OCI-LY7 (cell line): ENCODE data around the gene TBC1D7. TPM values are rescaled to one million over a fixed set of nuclear protein-coding genes. Genes with fewer than 3 reads are reported as not detected.

ENCODE experiments used
- BruUV-seq: library from RNA; stranded (reverse); fragments of 400-500 nt; replicated peaks from 2 replicates; lab custom pipeline; 2021; lab: Mats Ljungman, UMichigan
- CTCF ChIA-PET: fragments of 300-600 bp; sonication (Branson Sonifier 250); formaldehyde crosslinking; loops from one replicate; lab custom pipeline; 2022; ENCODE audit warnings: antibody characterized with exemption; ENCODE audit not compliant: unreplicated experiment; lab: Charles Lee
- POLR2A ChIA-PET: fragments of 300-600 bp; sonication (Branson Sonifier 250); formaldehyde crosslinking; loops from one replicate; lab custom pipeline; 2022; ENCODE audit warnings: antibody characterized with exemption; lab: Charles Lee
- DNase-seq: peaks from one replicate; pipeline ENCODE4 v3.0.0-alpha.2; 2015; ENCODE audit warnings: low spot score
- H2AFZ ChIP-seq: fragments of 200-600 bp; sonication (generic), shearing (Covaris generic); 2 replicates; pipeline ENCODE4 v1.6.1; 2014; ENCODE audit warnings: mild to moderate bottlenecking, antibody characterized with exemption, low read length, moderate library complexity
- H3K27ac ChIP-seq: fragments of 200-600 bp; sonication (generic); 2 replicates; pipeline ENCODE4 v1.5.1; 2014; ENCODE audit warnings: mixed run types, low read depth, mild to moderate bottlenecking, moderate library complexity, low read length, inconsistent platforms; ENCODE audit not compliant: poor library complexity, severe bottlenecking
- H3K36me3 ChIP-seq: fragments of 200-600 bp; sonication (generic); 2 replicates; pipeline ENCODE4 v1.6.1; 2014; ENCODE audit warnings: mild to moderate bottlenecking, antibody characterized with exemption, low read length, moderate library complexity, mixed read lengths; ENCODE audit not compliant: insufficient read depth
- H3K4me1 ChIP-seq: fragments of 200-600 bp; sonication (generic); 2 replicates; pipeline ENCODE4 v1.5.1; 2014; ENCODE audit warnings: mild to moderate bottlenecking, low read length; ENCODE audit not compliant: insufficient read depth, poor library complexity, severe bottlenecking
- H3K4me2 ChIP-seq: fragments of 200-600 bp; sonication (generic); 2 replicates; pipeline ENCODE4 v1.6.1; 2014; ENCODE audit warnings: mild to moderate bottlenecking, low read length
- H3K4me3 ChIP-seq: fragments of 200-600 bp; sonication (generic); 2 replicates; pipeline ENCODE4 v1.5.1; 2014; ENCODE audit warnings: mild to moderate bottlenecking, low read depth, low read length; ENCODE audit not compliant: poor library complexity, severe bottlenecking
- H3K79me2 ChIP-seq: fragments of 200-600 bp; sonication (generic); 2 replicates; pipeline ENCODE4 v1.6.1; 2016; ENCODE audit warnings: low read depth, mild to moderate bottlenecking, low read length, moderate library complexity, mixed read lengths; ENCODE audit not compliant: insufficient read depth
- H3K9me2 ChIP-seq: fragments of 200-600 bp; sonication (generic); 2 replicates; pipeline ENCODE4 v1.6.1; 2016; ENCODE audit warnings: mild to moderate bottlenecking, low read length, mixed read lengths; ENCODE audit not compliant: insufficient read depth
- H3K9me3 ChIP-seq: fragments of 200-600 bp; sonication (generic); 2 replicates; pipeline ENCODE4 v1.6.1; 2014; ENCODE audit warnings: mild to moderate bottlenecking, mixed run types, low read length, mixed read lengths
- H4K20me1 ChIP-seq: fragments of 200-600 bp; sonication (generic); 2 replicates; pipeline ENCODE4 v1.6.1; 2014; ENCODE audit warnings: mild to moderate bottlenecking, antibody characterized with exemption, low read length, moderate library complexity, mixed read lengths; ENCODE audit not compliant: insufficient read depth
- CTCF ChIP-seq: fragments of 200-600 bp; sonication (generic); conservative IDR thresholded peaks from 2 replicates; pipeline ENCODE4 v1.5.1; 2014; ENCODE audit warnings: mild to moderate bottlenecking, antibody characterized with exemption, low read length, moderate library complexity, mixed read lengths
- EZH2phosphoT487 ChIP-seq: fragments of 200-600 bp; sonication (generic); IDR thresholded peaks from 2 replicates; pipeline ENCODE4 v1.6.1; 2018; ENCODE audit warnings: low read depth, borderline replicate concordance, mild to moderate bottlenecking, mixed run types, antibody characterized with exemption, low read length, moderate library complexity, mixed read lengths
- intact Hi-C: fragments of 100-400 bp; cut with micrococcal nuclease; formaldehyde crosslinking; loops from one replicate; pipeline ENCODE4 v1.10.0; 2022; ENCODE audit not compliant: unreplicated experiment
- total RNA-seq, 2 experiments: library from RNA; depleted of rRNA in 1 of 2; stranded (reverse); fragments of >200 nt in 1 of 2; shearing (Covaris generic) in 1 of 2; gene quantifications; 2 replicates each; pipeline ENCODE4 v1.2.3, GENCODE V29; 2014 to 2022

TBC1D7 gene
- total RNA-seq, 2 experiments from 2014 or later = 46.2 to 69.2 TPM

- TF ChIP-seq CTCF = no peak
- no peak for TF ChIP-seq EZH2phosphoT487
- H3K79me2 ChIP-seq = no peaks in the 10 kb centered on the region
- BruUV-seq = no TSS peak
- DNase-seq = no peak
- intact Hi-C loops = no loop called here
- H3K4me1 ChIP-seq = peaks cover 16% of the 10 kb centered on the region
- H3K9me3 ChIP-seq = no peaks in the 10 kb centered on the region
- ChIA-PET POLR2A (interaction anchor here (0.6 to 1.3 kb wide), 2 partner anchors 13 to 33 kb away, joined by 4 to 6 read pairs; no protein-coding TSS in a partner anchor), CTCF (no interaction called here)
- no peaks in the 10 kb centered on the region for H3K9me2 ChIP-seq
- no peaks in the 10 kb centered on the region; the same call in 1 of the 2 replicates for H3K36me3 ChIP-seq
- no peak overlapping the region for H3K27ac ChIP-seq
- H2AFZ ChIP-seq = no peak overlapping the region
- no peak overlapping the region for H3K4me2 ChIP-seq
- H4K20me1 ChIP-seq = no peaks in the 10 kb centered on the region
- H3K4me3 ChIP-seq = no peak overlapping the region
These were observed 14.2 kb upstream of the TBC1D7 start for GRCh38 chr6:13342414-13343019.

GRCh38 chr6:13339863-13340630 lies 11.7 kb upstream of the TBC1D7 start:
- Histone ChIP-seq H3K9me2 (no peaks in the 10 kb centered on the region), H3K4me1 (peaks cover 20% of the 10 kb centered on the region), H3K4me2 (peak overlapping the region; percentile 46; the same call in 1 of the 2 replicates), H4K20me1 (no peaks in the 10 kb centered on the region), H2AFZ (peak overlapping the region; percentile 65), H3K9me3 (no peaks in the 10 kb centered on the region), H3K79me2 (no peaks in the 10 kb centered on the region), H3K27ac (no peak overlapping the region), H3K4me3 (no peak overlapping the region), H3K36me3 (no peaks in the 10 kb centered on the region; the same call in 1 of the 2 replicates)
- POLR2A ChIA-PET = interaction anchor here (0.5 to 2.1 kb wide), 12 partner anchors 9 to 729 kb away, joined by 3 to 12 read pairs (median 3); partner anchors contain the start of gene TBC1D7
- TF ChIP-seq CTCF = no peak
- no peak for TF ChIP-seq EZH2phosphoT487
- intact Hi-C loops = loop anchor here (5.0 kb wide), 2 partner anchors 57 to 372 kb away; partner anchors contain the start of gene RANBP9
- no TSS peak for BruUV-seq
- peak; percentile 50 for DNase-seq
- CTCF ChIA-PET = no interaction called here
